Fibroblast of mammary gland (primary cell): ENCODE results near the gene ARHGDIA.
A peak's percentile ranks its signal among the peaks of the same experiment; 100 is the strongest.
"Not testable (repeated sequence)": the region's sequence is repeated elsewhere in the genome, so short reads cannot be mapped to it uniquely, and the experiment has no call there.

Experiments
- DNase-seq: peaks from one replicate; pipeline ENCODE4 v3.0.0-alpha.2; 2010; ENCODE audit warnings: low read depth
- H3K4me3 ChIP-seq: 2 replicates; pipeline ENCODE4 v1.5.1; 2011; ENCODE audit warnings: low read depth, mild to moderate bottlenecking, low read length, moderate library complexity; ENCODE audit not compliant: control insufficient read depth
- TF ChIP-seq, protein P1 (sequence below): conservative IDR thresholded peaks from 2 replicates; pipeline ENCODE4 v1.5.1; 2011; ENCODE audit warnings: low read depth, low read length, inconsistent platforms; ENCODE audit not compliant: control insufficient read depth, insufficient read depth

Gene ARHGDIA

GRCh38 chr17:81870981-81871386 lies at the start of gene ARHGDIA:
Gene ARHGDIA (minus strand): TSS chr17:81871337. CDS start chr17:81869930, 1,407 bp downstream.
- TF ChIP-seq, protein P1, sequence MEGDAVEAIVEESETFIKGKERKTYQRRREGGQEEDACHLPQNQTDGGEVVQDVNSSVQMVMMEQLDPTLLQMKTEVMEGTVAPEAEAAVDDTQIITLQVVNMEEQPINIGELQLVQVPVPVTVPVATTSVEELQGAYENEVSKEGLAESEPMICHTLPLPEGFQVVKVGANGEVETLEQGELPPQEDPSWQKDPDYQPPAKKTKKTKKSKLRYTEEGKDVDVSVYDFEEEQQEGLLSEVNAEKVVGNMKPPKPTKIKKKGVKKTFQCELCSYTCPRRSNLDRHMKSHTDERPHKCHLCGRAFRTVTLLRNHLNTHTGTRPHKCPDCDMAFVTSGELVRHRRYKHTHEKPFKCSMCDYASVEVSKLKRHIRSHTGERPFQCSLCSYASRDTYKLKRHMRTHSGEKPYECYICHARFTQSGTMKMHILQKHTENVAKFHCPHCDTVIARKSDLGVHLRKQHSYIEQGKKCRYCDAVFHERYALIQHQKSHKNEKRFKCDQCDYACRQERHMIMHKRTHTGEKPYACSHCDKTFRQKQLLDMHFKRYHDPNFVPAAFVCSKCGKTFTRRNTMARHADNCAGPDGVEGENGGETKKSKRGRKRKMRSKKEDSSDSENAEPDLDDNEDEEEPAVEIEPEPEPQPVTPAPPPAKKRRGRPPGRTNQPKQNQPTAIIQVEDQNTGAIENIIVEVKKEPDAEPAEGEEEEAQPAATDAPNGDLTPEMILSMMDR: no peak
- peak within 1 kb of the TSS; percentile 76 for H3K4me3 ChIP-seq
- peak; percentile 4 for DNase-seq

DNA sequence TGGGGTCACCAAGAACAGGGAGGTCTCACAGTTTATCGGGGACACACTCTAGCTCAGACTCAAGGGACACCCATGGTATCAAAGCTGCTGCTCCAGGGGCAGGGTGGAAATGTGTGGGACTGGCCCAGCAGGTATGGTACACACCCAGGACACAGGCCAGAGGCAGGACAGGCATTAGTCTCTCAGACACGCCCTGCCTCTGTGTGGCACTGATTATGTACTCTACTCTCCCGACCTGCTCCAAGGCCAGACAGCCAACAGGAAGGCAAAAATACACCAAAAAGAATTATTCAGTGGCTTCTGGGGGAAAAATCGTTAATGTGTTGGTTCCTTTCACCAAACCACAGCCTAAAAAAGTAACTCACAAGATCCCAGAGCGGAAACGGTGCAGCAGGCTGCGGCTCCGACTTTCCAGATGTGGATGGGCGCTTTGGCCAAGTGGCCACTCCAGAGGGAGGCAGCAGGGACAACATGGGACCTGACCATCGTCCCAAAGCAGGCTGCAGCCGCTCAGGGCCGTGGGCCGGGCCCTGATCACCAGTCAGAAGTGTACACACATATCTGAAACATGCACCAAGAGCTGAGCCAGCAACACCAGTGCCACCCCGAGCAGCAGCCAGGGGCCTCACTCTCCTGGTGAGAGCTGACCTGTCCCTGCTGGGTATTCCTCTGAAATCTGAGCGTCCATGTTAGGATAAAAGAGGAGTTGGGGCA lies 47.9 kb upstream of the ARHGDIA start:
- H3K4me3 ChIP-seq: no peak overlapping the region
- TF ChIP-seq, protein P1: no peak
- no peak for DNase-seq

GRCh38 chr17:81918333-81918669 lies 47.2 kb upstream of the ARHGDIA start:
- DNase-seq, H3K4me3 ChIP-seq: not testable (repeated sequence)

GRCh38 chr17:81917565-81918332 lies 46.6 kb upstream of the ARHGDIA start, which contains the start of gene SIRT7:
Gene SIRT7 (minus strand): TSS chr17:81918176. CDS start chr17:81918131, 45 bp downstream.
- peak; percentile 48 for DNase-seq
- peak within 1 kb of the TSS; percentile 60 for H3K4me3 ChIP-seq
- TF ChIP-seq, protein P1: no peak

DNA sequence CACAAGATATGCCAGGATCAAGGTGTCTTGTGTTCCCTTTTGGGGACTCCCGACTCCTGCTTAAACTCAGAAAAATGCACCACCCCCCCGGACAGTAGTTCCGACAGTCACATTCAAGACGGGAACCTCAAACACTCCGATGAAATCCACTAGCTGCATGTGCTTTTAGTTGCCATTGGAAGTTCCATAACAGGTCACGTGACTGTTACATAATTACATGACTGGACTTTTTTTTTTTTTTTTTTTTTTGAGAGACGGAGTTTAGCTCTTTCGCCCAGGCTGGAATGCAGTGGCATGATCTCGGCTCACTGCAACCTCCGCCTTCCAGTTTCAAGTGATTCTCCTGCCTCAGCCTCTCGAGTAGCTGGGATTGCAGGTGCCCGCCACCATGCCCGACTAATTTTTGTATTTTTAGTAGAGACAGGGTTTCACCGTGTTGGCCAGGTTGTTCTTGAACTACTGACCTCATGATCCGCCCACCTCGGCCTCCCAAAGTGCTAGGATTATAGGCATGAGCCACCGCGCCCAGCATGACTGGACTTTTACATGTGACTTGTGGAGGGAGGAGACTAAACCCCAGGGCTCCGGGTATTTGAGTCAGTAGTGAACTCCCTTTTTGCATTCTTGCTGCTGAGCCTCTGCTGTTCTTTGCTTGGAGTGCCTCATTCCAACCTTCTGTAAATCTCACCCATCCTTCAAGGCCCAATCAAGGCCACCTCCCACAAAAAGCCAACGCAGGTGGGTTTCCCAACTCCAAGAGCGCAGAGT lies 45.3 kb upstream of the ARHGDIA start:
- TF ChIP-seq, protein P1: no peak
- H3K4me3 ChIP-seq: peak overlapping the region; percentile 60
- DNase-seq: peak; percentile 83

DNA sequence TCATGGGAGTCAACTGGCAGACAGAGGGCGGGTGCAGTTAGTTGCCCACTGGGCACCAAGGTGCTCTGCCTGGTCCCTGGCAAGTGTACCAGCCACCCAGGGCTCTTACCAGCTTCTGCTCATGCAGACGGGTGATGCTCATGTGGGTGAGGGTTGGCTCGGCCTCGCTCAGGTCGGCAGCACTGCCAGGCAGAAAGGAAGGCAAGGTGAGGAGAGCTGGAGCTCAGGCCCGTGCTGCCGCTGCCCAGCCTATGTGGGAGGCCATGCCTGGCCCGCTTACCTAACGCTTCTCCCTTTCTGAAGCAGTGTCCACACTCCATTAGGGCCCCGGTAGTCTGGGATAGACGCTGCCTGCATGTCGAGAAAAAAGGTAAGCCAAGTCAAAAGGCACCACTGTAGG lies 44.2 kb upstream of the ARHGDIA start:
- no peak for DNase-seq
- no peak overlapping the region for H3K4me3 ChIP-seq

More for the DNA sequence above, 44.2 kb upstream of the ARHGDIA start:
- TF ChIP-seq, protein P1: no peak
